HPDE6-E6E7 (cell line): ENCODE results near the gene LYSMD2.

Experiments
- DNase-seq: peaks from one replicate; pipeline ENCODE4 v3.0.0; 2011; ENCODE audit warnings: missing footprints; ENCODE audit errors: extremely low spot score

The LYSMD2 gene

GRCh38 chr15:51718746-51719145, 18.7 kb downstream of the LYSMD2 start:
- DNase-seq, result no peak

GRCh38 chr15:51718219-51718618, 19.2 kb downstream of the LYSMD2 start:
- DNase-seq, result no peak

- no peak for DNase-seq
Observed at GRCh38 chr15:51714911-51715310, 22.5 kb downstream of the LYSMD2 start.

- no peak for DNase-seq
Observed at GRCh38 chr15:51714162-51714561, 23.3 kb downstream of the LYSMD2 start.

GRCh38 chr15:51709031-51709430, 28.4 kb downstream of the LYSMD2 start:
- no peak for DNase-seq

GRCh38 chr15:51708013-51708412, 29.4 kb downstream of the LYSMD2 start:
- DNase-seq, result no peak

- no peak for DNase-seq
Observed at GRCh38 chr15:51706926-51707608, 30.4 kb downstream of the LYSMD2 start.

GRCh38 chr15:51706291-51706690, 31.2 kb downstream of the LYSMD2 start:
- no peak for DNase-seq

GRCh38 chr15:51702710-51703109, 34.7 kb downstream of the LYSMD2 start:
- DNase-seq, result no peak

GRCh38 chr15:51699373-51699772, 38.1 kb downstream of the LYSMD2 start:
- DNase-seq, result no peak

GRCh38 chr15:51697163-51697562, 40.3 kb downstream of the LYSMD2 start:
- DNase-seq, result no peak

- no peak for DNase-seq
Observed at GRCh38 chr15:51696566-51696965, 40.9 kb downstream of the LYSMD2 start.

- no peak for DNase-seq
Observed at GRCh38 chr15:51692154-51692553, 45.3 kb downstream of the LYSMD2 start.

GRCh38 chr15:51688863-51689262, 48.6 kb downstream of the LYSMD2 start:
- no peak for DNase-seq

- no peak for DNase-seq
Observed at GRCh38 chr15:51687565-51687964, 49.9 kb downstream of the LYSMD2 start.

GRCh38 chr15:51681303-51681963, 56.0 kb downstream of the LYSMD2 start, which contains the start of gene SCG3:
Gene SCG3 (plus strand): TSS chr15:51681503. CDS start chr15:51681756, 253 bp downstream.
- DNase-seq, result peak; percentile 60

GRCh38 chr15:51680321-51680720, 57.1 kb downstream of the LYSMD2 start:
- no peak for DNase-seq

GRCh38 chr15:51678096-51678495, 59.4 kb downstream of the LYSMD2 start:
- DNase-seq, result no peak

- no peak for DNase-seq
Observed at GRCh38 chr15:51677452-51677851, 60.0 kb downstream of the LYSMD2 start.

- DNase-seq, result no peak
Observed at GRCh38 chr15:51677021-51677420, 60.4 kb downstream of the LYSMD2 start.

GRCh38 chr15:51675234-51675633, 62.2 kb downstream of the LYSMD2 start:
- no peak for DNase-seq
